ENCODE data around the gene KLRK1.

DNA sequence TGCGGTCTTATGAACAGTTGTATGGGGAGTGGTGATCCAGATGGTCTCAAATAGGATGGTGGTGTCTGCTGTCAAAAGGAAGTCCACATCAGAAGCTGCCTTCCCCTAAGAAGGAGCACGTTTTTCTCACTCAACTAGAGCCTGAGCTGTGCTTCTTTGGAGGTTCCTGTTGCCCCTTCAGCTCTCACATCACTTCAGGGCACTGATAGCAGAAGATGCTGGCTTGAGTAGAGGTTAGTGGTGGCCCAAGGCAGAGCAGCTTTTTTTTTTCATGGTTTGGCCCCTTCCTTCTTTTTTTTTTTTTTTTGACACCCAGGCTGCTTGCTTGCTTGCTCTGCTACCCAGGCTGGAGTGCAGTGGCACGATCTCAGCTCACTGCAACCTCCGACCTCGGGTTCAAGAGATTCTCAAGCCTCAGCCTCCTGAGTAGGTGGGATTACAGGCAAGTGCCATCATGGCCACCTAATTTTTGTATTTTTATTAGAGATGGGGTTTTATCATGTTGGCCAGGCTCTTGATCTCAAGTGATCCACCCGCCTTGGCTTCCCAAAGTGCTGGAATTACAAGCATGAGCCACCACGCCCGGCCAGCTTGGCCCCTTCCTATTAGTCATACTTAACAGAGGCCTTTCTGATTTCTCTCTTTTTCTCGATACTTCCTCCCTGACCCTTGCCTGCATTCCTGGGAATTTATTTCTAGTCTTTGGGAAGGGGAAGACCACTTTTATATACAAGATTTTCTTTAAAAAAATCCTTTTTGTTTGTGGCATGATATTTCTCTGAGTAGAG, 50.6 kb downstream of the KLRK1 start:
- TF ChIP-seq, protein P1, sequence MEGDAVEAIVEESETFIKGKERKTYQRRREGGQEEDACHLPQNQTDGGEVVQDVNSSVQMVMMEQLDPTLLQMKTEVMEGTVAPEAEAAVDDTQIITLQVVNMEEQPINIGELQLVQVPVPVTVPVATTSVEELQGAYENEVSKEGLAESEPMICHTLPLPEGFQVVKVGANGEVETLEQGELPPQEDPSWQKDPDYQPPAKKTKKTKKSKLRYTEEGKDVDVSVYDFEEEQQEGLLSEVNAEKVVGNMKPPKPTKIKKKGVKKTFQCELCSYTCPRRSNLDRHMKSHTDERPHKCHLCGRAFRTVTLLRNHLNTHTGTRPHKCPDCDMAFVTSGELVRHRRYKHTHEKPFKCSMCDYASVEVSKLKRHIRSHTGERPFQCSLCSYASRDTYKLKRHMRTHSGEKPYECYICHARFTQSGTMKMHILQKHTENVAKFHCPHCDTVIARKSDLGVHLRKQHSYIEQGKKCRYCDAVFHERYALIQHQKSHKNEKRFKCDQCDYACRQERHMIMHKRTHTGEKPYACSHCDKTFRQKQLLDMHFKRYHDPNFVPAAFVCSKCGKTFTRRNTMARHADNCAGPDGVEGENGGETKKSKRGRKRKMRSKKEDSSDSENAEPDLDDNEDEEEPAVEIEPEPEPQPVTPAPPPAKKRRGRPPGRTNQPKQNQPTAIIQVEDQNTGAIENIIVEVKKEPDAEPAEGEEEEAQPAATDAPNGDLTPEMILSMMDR (conservative IDR thresholded peaks at IDR 0.05; ENCODE audit: low read depth, low read length): no peak
- TF ChIP-seq EZH2phosphoT487 (IDR thresholded peaks at IDR 0.05; ENCODE audit: borderline replicate concordance, low read length): no peak

Data from PC-3 (cell line).